GM18499 (cell line): Measurements from ENCODE around the gene GALNT10.
"Not testable (repeated sequence)": the region's sequence is repeated elsewhere in the genome, so short reads cannot be mapped to it uniquely, and the experiment has no call there.

ENCODE experiments used
- ATAC-seq: cut with Tn5 transposase; IDR thresholded peaks from one replicate; pipeline ENCODE4 v1.9.1; 2021; ENCODE audit warnings: moderate number of reproducible peaks; ENCODE audit not compliant: insufficient read depth, unreplicated experiment

The GALNT10 gene

GRCh38 chr5:154345255-154345952 is 154.9 kb downstream of the GALNT10 start:
- ATAC-seq, result peak; percentile 62

- no peak for ATAC-seq
Observed at GRCh38 chr5:154346427-154346826, 155.9 kb downstream of the GALNT10 start.

GRCh38 chr5:154349626-154350264 is 159.2 kb downstream of the GALNT10 start:
- no peak for ATAC-seq

GRCh38 chr5:154351141-154351540 is 160.6 kb downstream of the GALNT10 start:
- no peak for ATAC-seq

- ATAC-seq, result peak; percentile 72
Observed at GRCh38 chr5:154351566-154351965, 161.0 kb downstream of the GALNT10 start.

- ATAC-seq, result no peak
Observed at GRCh38 chr5:154352960-154353548, 162.5 kb downstream of the GALNT10 start.

- no peak for ATAC-seq
Observed at GRCh38 chr5:154355129-154355611, 164.6 kb downstream of the GALNT10 start.

- ATAC-seq, result no peak
Observed at GRCh38 chr5:154356020-154356655, 165.6 kb downstream of the GALNT10 start.

- ATAC-seq, result no peak
Observed at GRCh38 chr5:154356958-154357357, 166.4 kb downstream of the GALNT10 start.

- ATAC-seq, result no peak
Observed at GRCh38 chr5:154358516-154359220, 168.1 kb downstream of the GALNT10 start.

- no peak for ATAC-seq
Observed at GRCh38 chr5:154359221-154359573, 168.7 kb downstream of the GALNT10 start.

- ATAC-seq, result not testable (repeated sequence)
Observed at GRCh38 chr5:154360241-154360640, 169.7 kb downstream of the GALNT10 start.

- no peak for ATAC-seq
Observed at GRCh38 chr5:154363411-154363810, 172.9 kb downstream of the GALNT10 start.

GRCh38 chr5:154364771-154365170 is 174.2 kb downstream of the GALNT10 start:
- ATAC-seq, result no peak

GRCh38 chr5:154365823-154366222 is 175.3 kb downstream of the GALNT10 start:
- ATAC-seq, result no peak

GRCh38 chr5:154366353-154366752 is 175.8 kb downstream of the GALNT10 start:
- ATAC-seq, result no peak

GRCh38 chr5:154367101-154367500 is 176.6 kb downstream of the GALNT10 start:
- ATAC-seq, result peak; percentile 49

- ATAC-seq, result no peak
Observed at GRCh38 chr5:154368041-154368800, 177.7 kb downstream of the GALNT10 start.

GRCh38 chr5:154369682-154370081 is 179.1 kb downstream of the GALNT10 start:
- no peak for ATAC-seq

GRCh38 chr5:154370119-154370518 is 179.6 kb downstream of the GALNT10 start:
- ATAC-seq, result no peak
